ENCODE measurements around the gene HCN1.

- no peak for TF ChIP-seq CTCF (IDR thresholded peaks at IDR 0.05; ENCODE audit: low read depth, low read length, poor library complexity, severe bottlenecking)
- no peak for TF ChIP-seq EZH2phosphoT487 (IDR thresholded peaks at IDR 0.05; ENCODE audit: borderline replicate concordance, low read length)
Observed at GRCh38 chr5:45533663-45534062, 162.5 kb downstream of the HCN1 start.
